Endothelial cell of umbilical vein (primary cell): ENCODE data around the gene THEMIS2.

Experiments
- CTCF ChIP-seq, 2 donors: IDR thresholded peaks; 1 replicate in 1 of 2; 2 replicates in 1 of 2; pipeline ENCODE4 v1.5.1; 2011; ENCODE audit warnings: low read length in 2 of 2, mild to moderate bottlenecking in 2 of 2, moderate library complexity in 2 of 2, control low read depth in 1 of 2, inconsistent platforms in 1 of 2, low read depth in 1 of 2; ENCODE audit not compliant: insufficient read depth in 1 of 2; ENCODE audit errors: extremely low read depth in 1 of 2
- EZH2 ChIP-seq: IDR thresholded peaks from 2 replicates; pipeline ENCODE4 v1.6.1; 2012; ENCODE audit warnings: borderline replicate concordance, low read depth, mild to moderate bottlenecking, moderate library complexity, low read length, inconsistent platforms; ENCODE audit not compliant: severe bottlenecking
- POLR2A ChIP-seq: IDR thresholded peaks from 2 replicates; pipeline ENCODE4 v1.6.1; 2012; ENCODE audit warnings: low read depth, mild to moderate bottlenecking, control low read depth, low read length
- TF ChIP-seq, protein P1 (sequence below): IDR thresholded peaks from 2 replicates; pipeline ENCODE4 v1.6.1; 2011; ENCODE audit not compliant: insufficient read depth, insufficient read length

GRCh38 chr1:27931759-27932158 is 59.4 kb downstream of the THEMIS2 start:
- TF ChIP-seq, protein P1, sequence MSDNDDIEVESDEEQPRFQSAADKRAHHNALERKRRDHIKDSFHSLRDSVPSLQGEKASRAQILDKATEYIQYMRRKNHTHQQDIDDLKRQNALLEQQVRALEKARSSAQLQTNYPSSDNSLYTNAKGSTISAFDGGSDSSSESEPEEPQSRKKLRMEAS = no peak
- no peak for TF ChIP-seq CTCF (IDR thresholded peaks at IDR 0.05; ENCODE audit: extremely low read depth in 1 of 2, insufficient read depth in 1 of 2, low read depth in 1 of 2, low read length in 2 of 2)
- no peak for TF ChIP-seq POLR2A
- TF ChIP-seq EZH2 = no peak
